ENCODE results near the gene NUDT3. TPM values are rescaled to one million over a fixed set of nuclear protein-coding genes. Genes with fewer than 3 reads are reported as not detected.
A peak's percentile ranks its signal among the peaks of the same experiment; 100 is the strongest.

The NUDT3 gene
- polyA plus RNA-seq, 3 donors: 9.3 to 33.3 (median 10.9) TPM

- H3K4me3 Mint-ChIP-seq: no peak overlapping the region
- no peaks in the 10 kb centered on the region for H3K27me3 ChIP-seq (ENCODE audit: control insufficient read depth in 2 of 2, insufficient read depth in 2 of 2, low read length in 2 of 2)
- H3K4me1 Mint-ChIP-seq: peaks cover 39% of the 10 kb centered on the region
- peaks cover 98% of the 10 kb centered on the region for H4K20me1 ChIP-seq (ENCODE audit: insufficient read depth, low read length)
- no peak overlapping the region for H3K4me2 ChIP-seq (replicated peaks; ENCODE audit: extremely low read depth, low read length, poor library complexity, severe bottlenecking)
- 22% methylated on average over 3 of the region's 7 CpGs for WGBS (ENCODE audit: insufficient coverage)
- H3K36me3 Mint-ChIP-seq: peaks cover 2 to 6% of the 10 kb centered on the region in 2 donors
- H3K27me3 Mint-ChIP-seq (ENCODE audit: low read depth in 3 of 3): no peaks in the 10 kb centered on the region
- H3K36me3 ChIP-seq (replicated peaks in 1 of 2; ENCODE audit: control insufficient read depth in 1 of 2, insufficient read depth in 2 of 2, low read length in 2 of 2): no peaks in the 10 kb centered on the region
- no peak overlapping the region for H3K9ac ChIP-seq (ENCODE audit: insufficient read depth, low read length, poor library complexity, severe bottlenecking)
- H3K27ac Mint-ChIP-seq: peak overlapping the region in 2 of 7 donors; percentile 22 to 59
- no peak overlapping the region for H3K4me3 ChIP-seq (replicated peaks in 1 of 3; ENCODE audit: low read depth in 2 of 3, low read length in 3 of 3)
- H3K9me3 Mint-ChIP-seq: no peaks in the 10 kb centered on the region
- DNase-seq: no peak
- H2AFZ ChIP-seq (ENCODE audit: insufficient read depth, low read depth, low read length, poor library complexity, severe bottlenecking): no peak overlapping the region
- peaks cover 7 to 13% of the 10 kb centered on the region in 2 donors for H3K4me1 ChIP-seq (ENCODE audit: control insufficient read depth in 1 of 2, insufficient read depth in 2 of 2, low read length in 2 of 2)
- H3K79me2 ChIP-seq (ENCODE audit: insufficient read depth, low read length): peaks cover 99% of the 10 kb centered on the region
- intact Hi-C loops (cut with micrococcal nuclease): no loop called here
- peak overlapping the region in 1 of 2 donors; percentile 37 for H3K27ac ChIP-seq (ENCODE audit: low read depth in 1 of 2, low read length in 2 of 2)
- no peaks in the 10 kb centered on the region for H3K9me3 ChIP-seq (replicated peaks in 1 of 2; ENCODE audit: control insufficient read depth in 1 of 2, insufficient read depth in 1 of 2, low read length in 2 of 2)
- no peak for TF ChIP-seq CTCF (IDR thresholded peaks at IDR 0.05)
Observed at GRCh38 chr6:34362909-34363680, 29.4 kb downstream of the NUDT3 start.

GRCh38 chr6:34362176-34362575 lies 30.3 kb downstream of the NUDT3 start:
- peak overlapping the region in 1 of 2 donors; percentile 53 for H3K27ac ChIP-seq (ENCODE audit: low read depth in 1 of 2, low read length in 2 of 2)
- Mint-ChIP-seq H3K27me3 (ENCODE audit: low read depth in 3 of 3) (no peaks in the 10 kb centered on the region), H3K36me3 (peaks cover under 1 to 2% of the 10 kb centered on the region in 2 donors), H3K4me3 (no peak overlapping the region), H3K9me3 (no peaks in the 10 kb centered on the region), H3K4me1 (peaks cover 37% of the 10 kb centered on the region), H3K27ac (peak overlapping the region in 3 of 7 donors; percentile 15 to 30 (median 23))
- TF ChIP-seq CTCF (IDR thresholded peaks at IDR 0.05): no peak
- peaks cover 99% of the 10 kb centered on the region for H3K79me2 ChIP-seq (ENCODE audit: insufficient read depth, low read length)
- peaks cover 7 to 13% of the 10 kb centered on the region in 2 donors for H3K4me1 ChIP-seq (ENCODE audit: control insufficient read depth in 1 of 2, insufficient read depth in 2 of 2, low read length in 2 of 2)
- intact Hi-C loops (cut with micrococcal nuclease): no loop called here
- no peak overlapping the region for H2AFZ ChIP-seq (ENCODE audit: insufficient read depth, low read depth, low read length, poor library complexity, severe bottlenecking)
- H3K4me2 ChIP-seq (replicated peaks; ENCODE audit: extremely low read depth, low read length, poor library complexity, severe bottlenecking): no peak overlapping the region
- H3K9me3 ChIP-seq (replicated peaks in 1 of 2; ENCODE audit: control insufficient read depth in 1 of 2, insufficient read depth in 1 of 2, low read length in 2 of 2): no peaks in the 10 kb centered on the region
- no peaks in the 10 kb centered on the region for H3K27me3 ChIP-seq (ENCODE audit: control insufficient read depth in 2 of 2, insufficient read depth in 2 of 2, low read length in 2 of 2)
- no peak overlapping the region for H3K9ac ChIP-seq (ENCODE audit: insufficient read depth, low read length, poor library complexity, severe bottlenecking)
- H3K4me3 ChIP-seq (replicated peaks in 1 of 3; ENCODE audit: low read depth in 2 of 3, low read length in 3 of 3): no peak overlapping the region
- H3K36me3 ChIP-seq (replicated peaks in 1 of 2; ENCODE audit: control insufficient read depth in 1 of 2, insufficient read depth in 2 of 2, low read length in 2 of 2): no peaks in the 10 kb centered on the region
- peaks cover 98% of the 10 kb centered on the region for H4K20me1 ChIP-seq (ENCODE audit: insufficient read depth, low read length)
- 100% methylated on average over 1 of the region's 1 CpG for WGBS (ENCODE audit: insufficient coverage)
- no peak for DNase-seq
